ENCODE data around the gene ZNF302.

The ZNF302 gene

GRCh38 chr19:34669305-34669704 is 8.2 kb upstream of the ZNF302 start:
- H3K36me3 ChIP-seq (ENCODE audit: control insufficient read depth in 1 of 2, insufficient read depth in 2 of 2, low read depth in 1 of 2, low read length in 2 of 2), result no peaks in the 10 kb centered on the region
- no peak overlapping the region for H3K27ac ChIP-seq (ENCODE audit: low read length, poor library complexity, severe bottlenecking)
- no peak overlapping the region for H3K4me3 ChIP-seq (ENCODE audit: insufficient read depth in 1 of 2, low read depth in 1 of 2, low read length in 2 of 2)
- no peak overlapping the region for H2BK12ac ChIP-seq (ENCODE audit: low read length in 2 of 2)
- H2BK120ac ChIP-seq (ENCODE audit: low read depth, low read length), result no peak overlapping the region
- no peak for DNase-seq
- H3K4me1 ChIP-seq (ENCODE audit: control insufficient read depth, insufficient read depth, low read depth, low read length), result no peaks in the 10 kb centered on the region
- no peak overlapping the region for H4K8ac ChIP-seq (ENCODE audit: low read length)
- H3K9ac ChIP-seq (ENCODE audit: low read length), result no peak overlapping the region
- H2AK5ac ChIP-seq (ENCODE audit: low read length, severe bottlenecking), result no peak overlapping the region
- H3K4me2 ChIP-seq (ENCODE audit: low read length, poor library complexity, severe bottlenecking), result no peak overlapping the region
- no peak overlapping the region for H4K91ac ChIP-seq (ENCODE audit: low read length)
- no peak overlapping the region for H3K18ac ChIP-seq (ENCODE audit: low read depth in 1 of 2, low read length in 2 of 2)
- H2BK15ac ChIP-seq (ENCODE audit: low read depth, poor library complexity, severe bottlenecking), result no peak overlapping the region
- peaks cover 13% of the 10 kb centered on the region for H3K79me1 ChIP-seq (replicated peaks; ENCODE audit: low read length, poor library complexity, severe bottlenecking)
- H2AFZ ChIP-seq (ENCODE audit: low read depth, low read length), result no peak overlapping the region
- no peak overlapping the region for H3K14ac ChIP-seq (ENCODE audit: low read length in 2 of 2)
- H3K23ac ChIP-seq (ENCODE audit: low read length in 2 of 2), result no peak overlapping the region
- no peak overlapping the region for H2BK5ac ChIP-seq (ENCODE audit: low read depth, low read length, poor library complexity, severe bottlenecking)
- no peak overlapping the region for H3K4ac ChIP-seq (ENCODE audit: low read depth in 1 of 2, low read length in 2 of 2)
- WGBS, result 81% methylated on average over 7 of the region's 7 CpGs
- H3K9me3 ChIP-seq (ENCODE audit: control insufficient read depth, low read length), result no peaks in the 10 kb centered on the region
- no peaks in the 10 kb centered on the region for H3K27me3 ChIP-seq (ENCODE audit: control insufficient read depth in 1 of 2, insufficient read depth in 1 of 2, low read length in 2 of 2)

- Histone ChIP-seq H3K18ac (ENCODE audit: low read depth in 1 of 2, low read length in 2 of 2) (no peak overlapping the region), H2BK15ac (ENCODE audit: low read depth, poor library complexity, severe bottlenecking) (no peak overlapping the region), H3K14ac (ENCODE audit: low read length in 2 of 2) (no peak overlapping the region), H3K4me1 (ENCODE audit: control insufficient read depth, insufficient read depth, low read depth, low read length) (peaks cover 3% of the 10 kb centered on the region), H4K8ac (ENCODE audit: low read length) (no peak overlapping the region), H3K9ac (ENCODE audit: low read length) (no peak overlapping the region), H2BK120ac (ENCODE audit: low read depth, low read length) (no peak overlapping the region), H3K79me1 (replicated peaks; ENCODE audit: low read length, poor library complexity, severe bottlenecking) (peaks cover 13% of the 10 kb centered on the region), H3K9me3 (ENCODE audit: control insufficient read depth, low read length) (no peaks in the 10 kb centered on the region), H2BK12ac (ENCODE audit: low read length in 2 of 2) (no peak overlapping the region), H4K91ac (ENCODE audit: low read length) (no peak overlapping the region), H3K4me3 (ENCODE audit: insufficient read depth in 1 of 2, low read depth in 1 of 2, low read length in 2 of 2) (no peak overlapping the region), H3K36me3 (ENCODE audit: control insufficient read depth in 1 of 2, insufficient read depth in 2 of 2, low read depth in 1 of 2, low read length in 2 of 2) (no peaks in the 10 kb centered on the region), H2AFZ (ENCODE audit: low read depth, low read length) (no peak overlapping the region), H3K23ac (ENCODE audit: low read length in 2 of 2) (no peak overlapping the region), H3K4me2 (ENCODE audit: low read length, poor library complexity, severe bottlenecking) (no peak overlapping the region), H2AK5ac (ENCODE audit: low read length, severe bottlenecking) (no peak overlapping the region), H3K27ac (ENCODE audit: low read length, poor library complexity, severe bottlenecking) (no peak overlapping the region), H3K27me3 (ENCODE audit: control insufficient read depth in 1 of 2, insufficient read depth in 1 of 2, low read length in 2 of 2) (no peaks in the 10 kb centered on the region), H3K4ac (ENCODE audit: low read depth in 1 of 2, low read length in 2 of 2) (no peak overlapping the region), H2BK5ac (ENCODE audit: low read depth, low read length, poor library complexity, severe bottlenecking) (no peak overlapping the region)
- DNase-seq, result no peak
- WGBS, result 80% methylated on average over 1 of the region's 3 CpGs
Observed at GRCh38 chr19:34671972-34672371, 5.5 kb upstream of the ZNF302 start.

GRCh38 chr19:34673590-34673989 is 3.9 kb upstream of the ZNF302 start:
- 62% methylated on average over 3 of the region's 3 CpGs for WGBS

GRCh38 chr19:34675250-34675649 is 2.2 kb upstream of the ZNF302 start:
- 76% methylated on average over 3 of the region's 3 CpGs for WGBS
- no peak overlapping the region for H3K23ac ChIP-seq (ENCODE audit: low read length in 2 of 2)
- H3K9me3 ChIP-seq (ENCODE audit: control insufficient read depth, low read length), result peaks cover 19% of the 10 kb centered on the region
- peaks cover 15% of the 10 kb centered on the region for H3K79me1 ChIP-seq (replicated peaks; ENCODE audit: low read length, poor library complexity, severe bottlenecking)
- H4K8ac ChIP-seq (ENCODE audit: low read length), result no peak overlapping the region
- no peak overlapping the region for H2BK120ac ChIP-seq (ENCODE audit: low read depth, low read length)
- H2BK15ac ChIP-seq (ENCODE audit: low read depth, poor library complexity, severe bottlenecking), result no peak overlapping the region
- H4K91ac ChIP-seq (ENCODE audit: low read length), result no peak overlapping the region
- H3K4me1 ChIP-seq (ENCODE audit: control insufficient read depth, insufficient read depth, low read depth, low read length), result peaks cover 5% of the 10 kb centered on the region
- no peak overlapping the region for H2BK5ac ChIP-seq (ENCODE audit: low read depth, low read length, poor library complexity, severe bottlenecking)
- H3K4me3 ChIP-seq (ENCODE audit: insufficient read depth in 1 of 2, low read depth in 1 of 2, low read length in 2 of 2), result no peak overlapping the region
- H2AK5ac ChIP-seq (ENCODE audit: low read length, severe bottlenecking), result no peak overlapping the region
- no peak for DNase-seq
- H3K18ac ChIP-seq (ENCODE audit: low read depth in 1 of 2, low read length in 2 of 2), result no peak overlapping the region
- H2BK12ac ChIP-seq (ENCODE audit: low read length in 2 of 2), result no peak overlapping the region
- H2AFZ ChIP-seq (ENCODE audit: low read depth, low read length), result no peak overlapping the region
- H3K4me2 ChIP-seq (ENCODE audit: low read length, poor library complexity, severe bottlenecking), result no peak overlapping the region
- no peak overlapping the region for H3K4ac ChIP-seq (ENCODE audit: low read depth in 1 of 2, low read length in 2 of 2)
- H3K9ac ChIP-seq (ENCODE audit: low read length), result no peak overlapping the region
- no peak overlapping the region for H3K14ac ChIP-seq (ENCODE audit: low read length in 2 of 2)
- peaks cover 12 to 20% of the 10 kb centered on the region in 2 experiments for H3K36me3 ChIP-seq (ENCODE audit: control insufficient read depth in 1 of 2, insufficient read depth in 2 of 2, low read depth in 1 of 2, low read length in 2 of 2)
- no peak overlapping the region for H3K27ac ChIP-seq (ENCODE audit: low read length, poor library complexity, severe bottlenecking)
- no peaks in the 10 kb centered on the region for H3K27me3 ChIP-seq (ENCODE audit: control insufficient read depth in 1 of 2, insufficient read depth in 1 of 2, low read length in 2 of 2)

More at GRCh38 chr19:34673590-34673989, 3.9 kb upstream of the ZNF302 start:
- no peak overlapping the region for H4K8ac ChIP-seq (ENCODE audit: low read length)
- H3K9me3 ChIP-seq (ENCODE audit: control insufficient read depth, low read length), result peaks cover 3% of the 10 kb centered on the region
- no peak overlapping the region for H2AK5ac ChIP-seq (ENCODE audit: low read length, severe bottlenecking)
- H2BK15ac ChIP-seq (ENCODE audit: low read depth, poor library complexity, severe bottlenecking), result no peak overlapping the region
- H3K4ac ChIP-seq (ENCODE audit: low read depth in 1 of 2, low read length in 2 of 2), result no peak overlapping the region
- peaks cover 5% of the 10 kb centered on the region for H3K4me1 ChIP-seq (ENCODE audit: control insufficient read depth, insufficient read depth, low read depth, low read length)
- H2BK120ac ChIP-seq (ENCODE audit: low read depth, low read length), result no peak overlapping the region
- no peak overlapping the region for H3K4me2 ChIP-seq (ENCODE audit: low read length, poor library complexity, severe bottlenecking)
- peaks cover 12% of the 10 kb centered on the region for H3K79me1 ChIP-seq (replicated peaks; ENCODE audit: low read length, poor library complexity, severe bottlenecking)
- H3K14ac ChIP-seq (ENCODE audit: low read length in 2 of 2), result no peak overlapping the region
- H4K91ac ChIP-seq (ENCODE audit: low read length), result no peak overlapping the region
- H3K18ac ChIP-seq (ENCODE audit: low read depth in 1 of 2, low read length in 2 of 2), result no peak overlapping the region
- no peak overlapping the region for H3K27ac ChIP-seq (ENCODE audit: low read length, poor library complexity, severe bottlenecking)
- H2AFZ ChIP-seq (ENCODE audit: low read depth, low read length), result no peak overlapping the region
- no peak overlapping the region for H3K4me3 ChIP-seq (ENCODE audit: insufficient read depth in 1 of 2, low read depth in 1 of 2, low read length in 2 of 2)
- no peak overlapping the region for H3K23ac ChIP-seq (ENCODE audit: low read length in 2 of 2)
- no peak overlapping the region for H2BK5ac ChIP-seq (ENCODE audit: low read depth, low read length, poor library complexity, severe bottlenecking)
- no peak for DNase-seq
- no peak overlapping the region for H2BK12ac ChIP-seq (ENCODE audit: low read length in 2 of 2)
- no peaks in the 10 kb centered on the region for H3K27me3 ChIP-seq (ENCODE audit: control insufficient read depth in 1 of 2, insufficient read depth in 1 of 2, low read length in 2 of 2)
- H3K9ac ChIP-seq (ENCODE audit: low read length), result no peak overlapping the region
- H3K36me3 ChIP-seq (ENCODE audit: control insufficient read depth in 1 of 2, insufficient read depth in 2 of 2, low read depth in 1 of 2, low read length in 2 of 2), result peaks cover 2 to 3% of the 10 kb centered on the region in 2 experiments

Measured in mesenchymal stem cell (in vitro differentiated cells and primary cell).